ENCODE measurements around the gene ADCY2.
A peak's percentile ranks its signal among the peaks of the same experiment; 100 is the strongest.

ADCY2 gene

DNA sequence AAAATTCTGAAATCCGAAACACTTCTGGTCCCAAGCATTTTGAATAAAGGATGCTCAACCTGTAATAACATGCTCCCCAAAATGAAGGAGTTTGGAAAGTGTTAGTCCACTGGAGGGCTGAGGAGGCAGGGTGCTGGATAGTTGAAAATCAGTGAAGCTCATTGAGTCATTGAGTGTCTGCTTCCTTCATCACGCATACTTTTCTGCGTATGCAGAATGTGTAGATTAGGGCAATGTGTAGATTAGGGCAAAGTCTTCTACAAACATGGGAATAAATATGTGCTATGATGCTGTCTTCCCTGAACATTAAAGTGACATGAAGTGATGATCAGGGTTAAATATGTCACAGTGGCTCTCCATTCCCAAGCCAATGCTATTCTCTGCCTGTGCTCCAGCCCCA, 261.2 kb downstream of the ADCY2 start:
- no peak overlapping the region for H3K4me3 ChIP-seq (ENCODE audit: low read length)
- TF ChIP-seq, protein P1, sequence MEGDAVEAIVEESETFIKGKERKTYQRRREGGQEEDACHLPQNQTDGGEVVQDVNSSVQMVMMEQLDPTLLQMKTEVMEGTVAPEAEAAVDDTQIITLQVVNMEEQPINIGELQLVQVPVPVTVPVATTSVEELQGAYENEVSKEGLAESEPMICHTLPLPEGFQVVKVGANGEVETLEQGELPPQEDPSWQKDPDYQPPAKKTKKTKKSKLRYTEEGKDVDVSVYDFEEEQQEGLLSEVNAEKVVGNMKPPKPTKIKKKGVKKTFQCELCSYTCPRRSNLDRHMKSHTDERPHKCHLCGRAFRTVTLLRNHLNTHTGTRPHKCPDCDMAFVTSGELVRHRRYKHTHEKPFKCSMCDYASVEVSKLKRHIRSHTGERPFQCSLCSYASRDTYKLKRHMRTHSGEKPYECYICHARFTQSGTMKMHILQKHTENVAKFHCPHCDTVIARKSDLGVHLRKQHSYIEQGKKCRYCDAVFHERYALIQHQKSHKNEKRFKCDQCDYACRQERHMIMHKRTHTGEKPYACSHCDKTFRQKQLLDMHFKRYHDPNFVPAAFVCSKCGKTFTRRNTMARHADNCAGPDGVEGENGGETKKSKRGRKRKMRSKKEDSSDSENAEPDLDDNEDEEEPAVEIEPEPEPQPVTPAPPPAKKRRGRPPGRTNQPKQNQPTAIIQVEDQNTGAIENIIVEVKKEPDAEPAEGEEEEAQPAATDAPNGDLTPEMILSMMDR (IDR thresholded peaks at IDR 0.05; ENCODE audit: insufficient read depth, low read depth, low read length, missing control alignments) = no peak
- DNase-seq (ENCODE audit: low read depth) = no peak

DNA sequence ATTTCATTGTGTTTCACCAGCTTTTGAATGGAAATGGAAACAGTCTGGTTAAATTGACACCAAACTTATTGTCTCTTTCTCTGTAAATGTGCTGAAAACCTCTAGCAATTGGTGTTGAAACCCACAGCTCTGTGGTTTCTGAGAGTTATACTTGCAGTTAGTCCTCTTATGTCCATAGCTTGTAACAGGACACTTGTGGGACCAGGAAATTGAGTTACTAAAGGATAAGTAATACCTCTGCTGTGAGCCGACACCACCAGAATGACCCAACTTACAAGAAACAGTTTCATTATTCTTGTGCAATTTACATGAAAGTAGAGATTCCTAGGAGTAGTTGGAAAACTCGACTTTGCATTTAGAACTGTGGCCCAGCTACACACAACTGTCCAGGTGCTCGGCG, 263.5 kb downstream of the ADCY2 start:
- DNase-seq (ENCODE audit: low read depth) = no peak
- TF ChIP-seq, protein P1 (IDR thresholded peaks at IDR 0.05; ENCODE audit: insufficient read depth, low read depth, low read length, missing control alignments) = no peak

DNA sequence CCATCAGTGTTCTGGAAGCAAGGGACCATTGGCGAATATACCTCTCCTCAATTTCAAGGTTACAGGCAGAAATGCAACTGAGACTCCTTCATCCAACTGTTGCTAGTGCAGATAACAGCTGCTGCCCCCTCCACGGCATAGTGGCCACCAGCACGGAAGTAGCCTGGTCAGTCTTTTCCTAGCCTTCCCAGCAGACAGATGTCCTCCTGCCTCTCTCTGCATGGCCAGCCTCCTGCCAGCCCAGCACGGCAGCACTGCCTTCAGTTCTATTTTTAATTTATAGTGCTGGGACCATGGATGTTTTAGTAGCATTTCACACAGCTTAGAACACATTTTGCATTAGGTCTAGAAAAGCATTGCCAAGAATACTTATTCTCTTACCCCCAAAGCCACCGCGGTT, 266.4 kb downstream of the ADCY2 start:
- TF ChIP-seq, protein P1 (IDR thresholded peaks at IDR 0.05; ENCODE audit: insufficient read depth, low read depth, low read length, missing control alignments) = no peak
- H3K4me3 ChIP-seq (ENCODE audit: low read length) = no peak overlapping the region
- DNase-seq (ENCODE audit: low read depth) = no peak

More for the DNA sequence above, 263.5 kb downstream of the ADCY2 start:
- H3K4me3 ChIP-seq (ENCODE audit: low read length) = no peak overlapping the region

DNA sequence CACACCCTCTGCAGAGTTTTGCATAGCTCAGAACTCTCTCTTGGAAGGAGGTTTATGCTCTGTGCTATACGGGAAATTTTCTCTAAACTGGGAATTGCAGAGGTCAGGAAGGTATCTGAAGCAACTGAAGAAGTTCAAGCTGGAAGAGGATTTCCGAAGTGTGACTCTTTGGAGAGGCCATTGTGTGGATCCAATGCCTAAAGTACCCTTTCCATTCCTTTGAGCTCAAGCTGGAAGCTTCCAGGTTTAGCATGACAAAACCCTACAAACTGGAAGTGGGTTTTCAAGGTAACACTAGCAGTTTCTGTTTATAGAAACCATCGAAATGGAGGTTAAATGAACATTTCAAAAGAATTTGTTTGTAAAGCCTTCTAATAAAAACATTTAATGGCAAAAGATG, 267.9 kb downstream of the ADCY2 start:
- DNase-seq (ENCODE audit: low read depth) = no peak
- H3K4me3 ChIP-seq (ENCODE audit: low read length) = no peak overlapping the region
- TF ChIP-seq, protein P1 (IDR thresholded peaks at IDR 0.05; ENCODE audit: insufficient read depth, low read depth, low read length, missing control alignments) = no peak

- no peak for DNase-seq (ENCODE audit: low read depth)
- no peak overlapping the region for H3K4me3 ChIP-seq (ENCODE audit: low read length)
- TF ChIP-seq, protein P1 (IDR thresholded peaks at IDR 0.05; ENCODE audit: insufficient read depth, low read depth, low read length, missing control alignments) = no peak
These were observed 268.3 kb downstream of the ADCY2 start for GRCh38 chr5:7664208-7664607.

DNA sequence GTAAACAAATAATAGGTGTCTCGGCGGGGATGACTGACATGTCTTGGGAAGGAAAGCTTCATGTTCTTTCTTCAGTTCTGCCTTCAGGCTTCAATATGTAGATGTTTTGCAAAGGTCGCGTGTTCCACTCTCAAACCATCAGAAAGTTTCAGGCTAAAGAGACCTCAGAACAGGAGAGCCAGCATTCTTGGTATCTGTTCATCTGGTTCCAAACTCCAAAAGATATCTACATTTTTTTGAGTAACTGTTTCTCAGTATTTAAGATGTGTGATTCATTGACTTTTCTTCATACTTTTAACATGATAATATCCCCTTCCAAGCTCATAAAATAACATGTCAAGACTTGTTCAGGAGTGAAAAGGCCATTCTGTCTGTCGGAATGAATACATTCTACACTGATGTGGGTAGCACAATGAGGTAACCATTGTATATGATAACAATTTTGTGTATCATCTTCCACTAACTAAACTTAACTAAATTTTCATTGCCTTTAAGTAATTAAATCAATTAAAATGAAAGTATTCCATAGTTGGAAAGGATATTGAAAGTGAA, 271.4 kb downstream of the ADCY2 start:
- TF ChIP-seq, protein P1 (IDR thresholded peaks at IDR 0.05; ENCODE audit: insufficient read depth, low read depth, low read length, missing control alignments) = no peak
- peak; percentile 45 for DNase-seq (ENCODE audit: low read depth)
- no peak overlapping the region for H3K4me3 ChIP-seq (ENCODE audit: low read length)

GRCh38 chr5:7668161-7668560, 272.2 kb downstream of the ADCY2 start:
- no peak overlapping the region for H3K4me3 ChIP-seq (ENCODE audit: low read length)
- no peak for DNase-seq (ENCODE audit: low read depth)
- TF ChIP-seq, protein P1 (IDR thresholded peaks at IDR 0.05; ENCODE audit: insufficient read depth, low read depth, low read length, missing control alignments) = no peak

Data from epithelial cell of esophagus (primary cell).